RWPE2 (cell line): ENCODE measurements around the gene PPP1R37.

Source experiments
- ATAC-seq: fragments of 200-7000 bp; cut with Tn5 transposase; 3 replicates; pipeline ENCODE4 v1.9.1; 2021; ENCODE audit warnings: low read depth
- DNase-seq: peaks from one replicate; pipeline ENCODE4 v3.0.0-alpha.2; 2020; ENCODE audit warnings: low spot score
- H3K27ac ChIP-seq: fragments of 450-650 bp; 2 replicates; pipeline ENCODE4 v1.5.1; 2017; ENCODE audit warnings: mild to moderate bottlenecking; ENCODE audit not compliant: poor library complexity, severe bottlenecking
- H3K27me3 ChIP-seq: fragments of 250-450 bp; sonication (Bioruptor Pico); 2 replicates; pipeline ENCODE4 v1.5.1; 2021; ENCODE audit warnings: mild to moderate bottlenecking, moderate library complexity; ENCODE audit not compliant: insufficient read depth, poor library complexity, severe bottlenecking
- H3K36me3 ChIP-seq: fragments of 250-450 bp; sonication (Bioruptor Pico); 2 replicates; pipeline ENCODE4 v1.5.1; 2020; ENCODE audit warnings: low read depth, mild to moderate bottlenecking, moderate library complexity
- H3K4me1 ChIP-seq: fragments of 250-450 bp; sonication (Bioruptor Pico); 2 replicates; pipeline ENCODE4 v1.5.1; 2021; ENCODE audit warnings: mild to moderate bottlenecking, moderate library complexity; ENCODE audit not compliant: insufficient read depth, poor library complexity, severe bottlenecking
- H3K4me3 ChIP-seq: fragments of 250-450 bp; sonication (Bioruptor Pico); 2 replicates; pipeline ENCODE4 v1.5.1; 2021; ENCODE audit warnings: mild to moderate bottlenecking, moderate library complexity; ENCODE audit not compliant: severe bottlenecking
- H3K9me3 ChIP-seq: fragments of 250-450 bp; sonication (Bioruptor Pico); 2 replicates; pipeline ENCODE4 v1.5.1; 2021; ENCODE audit warnings: mild to moderate bottlenecking, moderate library complexity; ENCODE audit not compliant: severe bottlenecking
- TF ChIP-seq, protein P1 (sequence below): fragments of 450-650 bp; IDR thresholded peaks from one replicate; pipeline ENCODE4 v1.5.1; 2017; ENCODE audit warnings: mild to moderate bottlenecking, moderate library complexity; ENCODE audit not compliant: poor library complexity, severe bottlenecking

PPP1R37 gene

GRCh38 chr19:45147835-45148676, 55.1 kb downstream of the PPP1R37 start:
- DNase-seq, result no peak
- peaks cover 5% of the 10 kb centered on the region for H3K27me3 ChIP-seq
- H3K4me1 ChIP-seq, result peaks cover 5% of the 10 kb centered on the region
- TF ChIP-seq, protein P1, sequence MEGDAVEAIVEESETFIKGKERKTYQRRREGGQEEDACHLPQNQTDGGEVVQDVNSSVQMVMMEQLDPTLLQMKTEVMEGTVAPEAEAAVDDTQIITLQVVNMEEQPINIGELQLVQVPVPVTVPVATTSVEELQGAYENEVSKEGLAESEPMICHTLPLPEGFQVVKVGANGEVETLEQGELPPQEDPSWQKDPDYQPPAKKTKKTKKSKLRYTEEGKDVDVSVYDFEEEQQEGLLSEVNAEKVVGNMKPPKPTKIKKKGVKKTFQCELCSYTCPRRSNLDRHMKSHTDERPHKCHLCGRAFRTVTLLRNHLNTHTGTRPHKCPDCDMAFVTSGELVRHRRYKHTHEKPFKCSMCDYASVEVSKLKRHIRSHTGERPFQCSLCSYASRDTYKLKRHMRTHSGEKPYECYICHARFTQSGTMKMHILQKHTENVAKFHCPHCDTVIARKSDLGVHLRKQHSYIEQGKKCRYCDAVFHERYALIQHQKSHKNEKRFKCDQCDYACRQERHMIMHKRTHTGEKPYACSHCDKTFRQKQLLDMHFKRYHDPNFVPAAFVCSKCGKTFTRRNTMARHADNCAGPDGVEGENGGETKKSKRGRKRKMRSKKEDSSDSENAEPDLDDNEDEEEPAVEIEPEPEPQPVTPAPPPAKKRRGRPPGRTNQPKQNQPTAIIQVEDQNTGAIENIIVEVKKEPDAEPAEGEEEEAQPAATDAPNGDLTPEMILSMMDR, result no peak
- H3K27ac ChIP-seq, result no peak overlapping the region
- H3K9me3 ChIP-seq, result no peaks in the 10 kb centered on the region
- no peak for ATAC-seq
- H3K4me3 ChIP-seq, result no peak overlapping the region
- H3K36me3 ChIP-seq, result peaks cover 4% of the 10 kb centered on the region; the same call in 1 of the 2 replicates

DNA sequence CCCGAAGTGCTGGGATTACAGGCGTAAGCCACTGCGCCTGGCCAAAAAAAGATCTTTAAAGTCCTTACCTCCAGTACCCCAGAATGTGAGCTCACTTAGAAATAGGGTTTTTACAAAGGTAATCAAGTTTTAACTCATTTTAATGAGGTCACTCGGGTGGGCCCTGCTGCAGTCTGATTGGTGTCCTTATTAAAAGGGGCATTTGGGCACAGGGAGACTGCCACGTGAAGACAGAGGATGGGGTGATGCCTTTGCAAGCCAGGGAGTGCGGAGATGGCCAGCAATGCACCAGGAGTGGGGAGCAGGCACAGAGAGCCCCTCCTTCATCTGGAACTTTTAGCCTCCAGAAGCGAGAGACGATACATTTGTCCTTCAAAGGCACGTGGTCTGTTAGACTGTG, 56.1 kb downstream of the PPP1R37 start:
- ATAC-seq (no peak), DNase-seq (no peak)
- Histone ChIP-seq H3K36me3 (peaks cover 3% of the 10 kb centered on the region; the same call in 1 of the 2 replicates), H3K4me3 (no peak overlapping the region), H3K27ac (no peak overlapping the region), H3K4me1 (peaks cover 5% of the 10 kb centered on the region), H3K9me3 (no peaks in the 10 kb centered on the region), H3K27me3 (peaks cover 13% of the 10 kb centered on the region)
- TF ChIP-seq, protein P1, result no peak

GRCh38 chr19:45150180-45150579, 57.2 kb downstream of the PPP1R37 start:
- Histone ChIP-seq H3K27ac (no peak overlapping the region), H3K9me3 (no peaks in the 10 kb centered on the region), H3K27me3 (peaks cover 13% of the 10 kb centered on the region), H3K36me3 (no peaks in the 10 kb centered on the region), H3K4me3 (no peak overlapping the region), H3K4me1 (peaks cover 5% of the 10 kb centered on the region)
- DNase-seq (no peak), ATAC-seq (no peak)
- TF ChIP-seq, protein P1, result no peak

DNA sequence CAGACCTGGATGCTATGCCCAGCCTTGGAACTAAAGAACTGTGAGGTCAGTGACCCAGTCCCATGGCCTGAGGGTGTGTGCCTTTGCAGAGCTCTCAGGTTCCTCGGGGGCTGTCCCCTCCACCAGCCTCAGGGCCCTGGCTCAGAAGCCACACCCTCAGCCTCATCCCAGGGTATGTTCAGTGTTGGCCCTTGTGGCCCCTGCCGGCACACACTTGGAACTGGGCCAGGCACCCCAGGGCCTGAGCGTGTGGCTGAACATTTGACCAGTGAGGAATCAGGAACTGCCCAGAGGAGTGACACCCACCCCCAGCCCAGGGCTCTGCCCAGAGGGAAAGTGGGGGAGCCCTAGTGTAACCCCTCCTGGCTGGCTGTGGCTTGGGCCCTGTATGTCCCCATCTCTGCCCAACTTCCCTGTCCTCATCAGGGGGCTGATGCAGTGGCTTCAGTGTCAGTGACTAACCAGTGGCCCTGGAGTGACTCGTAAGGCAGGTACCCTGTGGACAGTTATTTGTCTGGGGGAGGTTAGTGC, 57.8 kb downstream of the PPP1R37 start:
- H3K27me3 ChIP-seq, result peaks cover 13% of the 10 kb centered on the region
- H3K4me3 ChIP-seq, result no peak overlapping the region
- peaks cover 5% of the 10 kb centered on the region for H3K4me1 ChIP-seq
- ATAC-seq (peak; percentile 11; the same call in 2 of the 3 replicates), DNase-seq (no peak)
- TF ChIP-seq, protein P1, result no peak
- H3K36me3 ChIP-seq, result no peaks in the 10 kb centered on the region
- H3K9me3 ChIP-seq, result no peaks in the 10 kb centered on the region
- no peak overlapping the region for H3K27ac ChIP-seq

DNA sequence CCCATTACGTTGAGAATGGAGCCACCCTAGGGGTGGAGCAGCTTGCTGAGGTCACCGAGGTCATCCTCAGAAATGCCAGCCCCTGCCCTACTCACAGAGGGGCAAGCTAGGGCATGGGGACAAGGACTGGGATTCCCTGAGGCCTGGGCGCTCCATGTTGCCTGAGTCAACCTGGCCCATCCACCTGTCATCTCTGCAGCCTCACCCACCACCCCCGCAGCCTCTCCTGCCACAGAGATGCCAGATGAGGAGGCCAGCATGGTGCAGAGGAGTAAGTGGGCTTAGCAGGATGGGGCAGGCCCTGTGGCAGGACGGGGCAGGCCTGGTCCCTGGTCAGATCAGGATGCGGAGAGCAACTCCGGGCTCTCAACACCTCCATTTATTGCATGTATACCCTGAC, 58.3 kb downstream of the PPP1R37 start:
- H3K4me3 ChIP-seq, result no peak overlapping the region
- peak; percentile 20 for ATAC-seq
- TF ChIP-seq, protein P1, result no peak

More for the DNA sequence above, 58.3 kb downstream of the PPP1R37 start:
- H3K9me3 ChIP-seq, result no peaks in the 10 kb centered on the region
- peaks cover 13% of the 10 kb centered on the region for H3K27me3 ChIP-seq
- peaks cover 5% of the 10 kb centered on the region for H3K4me1 ChIP-seq
- H3K36me3 ChIP-seq, result no peaks in the 10 kb centered on the region
- DNase-seq, result no peak
- H3K27ac ChIP-seq, result no peak overlapping the region
